ENCODE measurements around the gene HUS1. TPM values are rescaled to one million over a fixed set of nuclear protein-coding genes. Genes with fewer than 3 reads are reported as not detected.
"Not testable (repeated sequence)": the region's sequence is repeated elsewhere in the genome, so short reads cannot be mapped to it uniquely, and the experiment has no call there.

Gene HUS1
- total RNA-seq, 1 experiment from 2014 or later: 36.9 TPM

- 0 out of 2 replicates have a peak overlapping the region, but pooled peaks have one; percentile 26 for H3K27ac ChIP-seq
- no peaks in the 10 kb centered on the region for H3K9me3 ChIP-seq (replicated peaks)
- H3K4me1 ChIP-seq (replicated peaks): peaks cover 41% of the 10 kb centered on the region
- DNase-seq (ENCODE audit: low read depth in 1 of 2, low spot score in 2 of 2): no peak
- H3K36me3 ChIP-seq: no peaks in the 10 kb centered on the region
- H3K4me3 ChIP-seq: no peak overlapping the region
- H3K27me3 ChIP-seq (replicated peaks): no peaks in the 10 kb centered on the region
Measured at GRCh38 chr7:47946581-47947354, 32.6 kb downstream of the HUS1 start.

GRCh38 chr7:47945261-47946015 is 34.0 kb downstream of the HUS1 start:
- Histone ChIP-seq H3K27ac (no peak overlapping the region), H3K36me3 (no peaks in the 10 kb centered on the region), H3K27me3 (replicated peaks) (no peaks in the 10 kb centered on the region), H3K4me1 (replicated peaks) (peaks cover 42% of the 10 kb centered on the region), H3K9me3 (replicated peaks) (no peaks in the 10 kb centered on the region), H3K4me3 (no peak overlapping the region)
- peak; percentile 58 to 73 for DNase-seq (ENCODE audit: low read depth in 1 of 2, low spot score in 2 of 2)

GRCh38 chr7:47944536-47945260 is 34.7 kb downstream of the HUS1 start:
- Histone ChIP-seq H3K27me3 (replicated peaks) (no peaks in the 10 kb centered on the region), H3K36me3 (no peaks in the 10 kb centered on the region), H3K27ac (no peak overlapping the region), H3K9me3 (replicated peaks) (no peaks in the 10 kb centered on the region), H3K4me3 (no peak overlapping the region), H3K4me1 (replicated peaks) (peaks cover 47% of the 10 kb centered on the region)
- DNase-seq (ENCODE audit: low read depth in 1 of 2, low spot score in 2 of 2): peak in 1 of 2 experiments; percentile 22

GRCh38 chr7:47943676-47944474 is 35.5 kb downstream of the HUS1 start:
- Histone ChIP-seq H3K36me3 (no peaks in the 10 kb centered on the region), H3K9me3 (replicated peaks) (no peaks in the 10 kb centered on the region), H3K4me3 (no peak overlapping the region), H3K27me3 (replicated peaks) (no peaks in the 10 kb centered on the region), H3K4me1 (replicated peaks) (peaks cover 46% of the 10 kb centered on the region), H3K27ac (no peak overlapping the region)
- peak in 1 of 2 experiments; percentile 18 for DNase-seq (ENCODE audit: low read depth in 1 of 2, low spot score in 2 of 2)

GRCh38 chr7:47942651-47943050 is 36.8 kb downstream of the HUS1 start:
- not testable (repeated sequence) for H3K4me3 ChIP-seq; H3K27me3 ChIP-seq (replicated peaks); H3K9me3 ChIP-seq (replicated peaks); H3K36me3 ChIP-seq; H3K27ac ChIP-seq
- H3K4me1 ChIP-seq (replicated peaks): peaks cover 35% of the 10 kb centered on the region
- DNase-seq (ENCODE audit: low read depth in 1 of 2, low spot score in 2 of 2): peak in 1 of 2 experiments; percentile 23

GRCh38 chr7:47942132-47942531 is 37.3 kb downstream of the HUS1 start:
- DNase-seq (ENCODE audit: low read depth in 1 of 2, low spot score in 2 of 2): no peak

GRCh38 chr7:47941136-47941844 is 38.1 kb downstream of the HUS1 start:
- H3K4me1 ChIP-seq (replicated peaks): peaks cover 24% of the 10 kb centered on the region
- no peak overlapping the region for H3K4me3 ChIP-seq
- no peaks in the 10 kb centered on the region for H3K36me3 ChIP-seq
- DNase-seq (ENCODE audit: low read depth in 1 of 2, low spot score in 2 of 2): peak; percentile 63 to 65
- H3K27me3 ChIP-seq (replicated peaks): no peaks in the 10 kb centered on the region
- H3K27ac ChIP-seq: peak overlapping the region; percentile 77
- H3K9me3 ChIP-seq (replicated peaks): no peaks in the 10 kb centered on the region

More at GRCh38 chr7:47942132-47942531, 37.3 kb downstream of the HUS1 start:
- Histone ChIP-seq H3K27ac (peak overlapping the region; percentile 77), H3K4me1 (replicated peaks) (peaks cover 32% of the 10 kb centered on the region), H3K27me3 (replicated peaks) (no peaks in the 10 kb centered on the region), H3K9me3 (replicated peaks) (no peaks in the 10 kb centered on the region), H3K4me3 (no peak overlapping the region), H3K36me3 (no peaks in the 10 kb centered on the region)

GRCh38 chr7:47940088-47941013 is 39.1 kb downstream of the HUS1 start:
- Histone ChIP-seq H3K36me3 (no peaks in the 10 kb centered on the region), H3K4me3 (no peak overlapping the region), H3K27ac (peak overlapping the region; percentile 77), H3K9me3 (replicated peaks) (no peaks in the 10 kb centered on the region), H3K27me3 (replicated peaks) (no peaks in the 10 kb centered on the region), H3K4me1 (replicated peaks) (peaks cover 24% of the 10 kb centered on the region)
- DNase-seq (ENCODE audit: low read depth in 1 of 2, low spot score in 2 of 2): peak; percentile 44 to 70

- Histone ChIP-seq H3K27me3 (replicated peaks) (no peaks in the 10 kb centered on the region), H3K4me1 (replicated peaks) (peaks cover 24% of the 10 kb centered on the region), H3K27ac (no peak overlapping the region), H3K4me3 (no peak overlapping the region), H3K9me3 (replicated peaks) (no peaks in the 10 kb centered on the region), H3K36me3 (no peaks in the 10 kb centered on the region)
- DNase-seq (ENCODE audit: low read depth in 1 of 2, low spot score in 2 of 2): no peak
Measured at GRCh38 chr7:47939425-47940036, 39.9 kb downstream of the HUS1 start.

- Histone ChIP-seq H3K9me3 (replicated peaks) (no peaks in the 10 kb centered on the region), H3K27ac (no peak overlapping the region), H3K4me3 (no peak overlapping the region), H3K36me3 (no peaks in the 10 kb centered on the region), H3K27me3 (replicated peaks) (no peaks in the 10 kb centered on the region), H3K4me1 (replicated peaks) (peaks cover 24% of the 10 kb centered on the region)
- DNase-seq (ENCODE audit: low read depth in 1 of 2, low spot score in 2 of 2): peak in 1 of 2 experiments; percentile 32
Measured at GRCh38 chr7:47938574-47939165, 40.7 kb downstream of the HUS1 start.
